Frontal cortex (tissue), 4 donors: ENCODE measurements around the gene ARHGAP42. TPM values are rescaled to one million over a fixed set of nuclear protein-coding genes. Genes with fewer than 3 reads are reported as not detected.
"Not testable (repeated sequence)": the region's sequence is repeated elsewhere in the genome, so short reads cannot be mapped to it uniquely, and the experiment has no call there.

ENCODE experiments used
- DNase-seq, 2 donors: peaks; one replicate each; pipeline ENCODE4 v3.0.0; 2012; ENCODE audit warnings: low spot score in 2 of 2
- FAIRE-seq: peaks from 2 replicates; lab custom pipeline; 2012; peaks lifted over from hg19 to GRCh38; lab: Jason Lieb, UNC
- total RNA-seq: library from RNA; depleted of rRNA; stranded (reverse); fragments of >200 nt; gene quantifications from one replicate; pipeline ENCODE4 v1.2.3, GENCODE V29; 2014
- donor health status: control.
- donor health status: control.
- donor health status: control.

The ARHGAP42 gene
- total RNA-seq, 1 donor from 2014 or later: 7.3 TPM

DNA sequence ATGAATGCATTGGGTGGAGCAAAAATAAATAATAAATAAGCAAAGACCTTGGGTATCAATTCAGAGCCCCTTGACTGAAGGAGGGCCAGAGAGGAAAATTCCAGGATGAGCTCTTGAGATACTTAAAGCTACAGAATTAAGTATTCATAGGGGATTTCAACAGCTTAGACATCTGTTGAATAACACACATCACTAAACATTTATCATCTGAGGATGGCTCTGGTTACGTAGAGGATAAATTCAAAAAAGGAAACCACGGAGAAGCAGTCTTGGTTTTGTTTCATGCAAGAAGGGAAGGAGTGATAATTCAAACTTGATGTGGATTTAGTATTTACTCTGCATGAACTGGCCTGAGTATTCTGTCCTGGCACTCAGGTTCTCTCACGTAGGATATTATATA lies 29.8 kb downstream of the ARHGAP42 start:
- DNase-seq: no peak
- no peak for FAIRE-seq

DNA sequence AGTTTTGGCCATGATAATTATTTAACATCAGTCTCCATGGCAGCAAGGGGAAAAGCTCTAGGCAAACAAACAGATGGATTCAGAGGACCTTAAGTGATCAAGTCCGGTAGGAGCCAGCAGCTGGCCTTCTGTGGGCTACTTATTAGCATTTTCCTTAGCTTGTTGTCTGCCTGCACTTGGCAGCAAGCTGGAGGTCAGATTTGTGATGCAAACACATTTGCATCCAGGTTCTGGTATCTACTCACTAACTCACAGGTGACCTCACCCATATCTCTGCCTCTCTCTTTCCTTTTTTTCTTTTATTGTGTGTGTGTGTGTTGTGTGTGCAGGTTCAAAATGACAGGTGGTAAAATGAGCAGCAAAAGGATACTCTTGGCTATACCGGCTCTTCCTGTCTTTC lies 32.3 kb downstream of the ARHGAP42 start:
- FAIRE-seq (no peak), DNase-seq (no peak)

DNA sequence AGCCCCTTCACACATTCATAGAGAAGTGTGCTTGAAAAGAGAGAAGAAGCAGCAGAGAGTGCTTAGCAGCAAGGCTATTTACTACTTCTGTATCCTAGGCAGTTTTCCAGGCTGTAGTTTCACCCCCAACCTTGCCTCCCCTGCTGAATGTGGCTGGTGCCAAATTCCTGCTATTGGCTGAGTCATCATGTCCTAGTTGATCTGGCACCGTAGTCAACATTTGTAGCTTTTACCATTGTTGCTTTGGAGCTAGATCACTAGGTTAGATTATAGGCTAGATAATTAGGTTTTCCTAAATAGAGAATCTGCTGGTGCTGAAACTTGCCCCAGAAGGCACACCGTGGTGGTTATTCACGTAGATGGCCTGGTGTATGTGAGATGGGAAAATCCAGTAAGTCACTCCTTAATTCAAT lies 32.7 kb downstream of the ARHGAP42 start:
- DNase-seq (peak; percentile 7 to 33), FAIRE-seq (no peak)

DNA sequence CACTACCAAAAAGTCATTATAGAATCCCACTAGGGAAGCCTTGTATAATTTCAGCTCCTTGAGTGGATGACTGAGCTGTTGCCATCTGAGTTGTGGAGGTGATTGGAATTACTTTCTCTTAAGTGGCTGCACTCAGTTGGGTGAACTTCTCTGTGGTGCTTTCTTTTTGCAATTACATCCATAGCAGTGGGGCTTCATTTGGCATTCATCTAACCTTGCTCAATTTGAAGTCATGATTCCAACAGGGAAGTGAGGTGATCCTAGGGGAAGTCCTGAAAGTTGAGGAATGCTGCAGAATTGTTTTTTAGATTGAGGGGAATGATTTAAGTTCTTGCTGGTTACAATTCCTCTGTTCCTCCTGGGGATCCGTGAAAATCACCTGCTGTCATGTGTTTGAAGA lies 39.6 kb downstream of the ARHGAP42 start:
- FAIRE-seq (no peak), DNase-seq (no peak)

DNA sequence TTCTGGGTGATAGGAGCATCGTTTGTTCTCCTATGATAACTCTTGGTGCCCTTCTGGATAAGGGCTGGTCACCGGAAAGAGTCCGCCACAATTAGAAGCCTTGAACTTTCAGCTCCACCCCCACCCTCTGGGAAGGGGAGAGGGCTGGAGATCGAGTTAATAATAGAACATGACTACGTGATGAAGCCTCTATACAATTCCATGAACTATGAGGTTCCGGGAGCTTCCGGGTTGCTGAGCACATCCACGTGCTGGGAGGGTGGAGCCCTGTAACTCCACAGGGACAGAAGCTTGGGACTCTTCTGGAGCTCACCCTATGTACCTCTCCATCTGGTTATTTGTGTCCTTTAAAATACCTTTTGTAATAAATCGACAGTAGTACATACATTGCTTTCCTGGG lies 40.3 kb downstream of the ARHGAP42 start:
- no peak for DNase-seq
- FAIRE-seq: no peak

DNA sequence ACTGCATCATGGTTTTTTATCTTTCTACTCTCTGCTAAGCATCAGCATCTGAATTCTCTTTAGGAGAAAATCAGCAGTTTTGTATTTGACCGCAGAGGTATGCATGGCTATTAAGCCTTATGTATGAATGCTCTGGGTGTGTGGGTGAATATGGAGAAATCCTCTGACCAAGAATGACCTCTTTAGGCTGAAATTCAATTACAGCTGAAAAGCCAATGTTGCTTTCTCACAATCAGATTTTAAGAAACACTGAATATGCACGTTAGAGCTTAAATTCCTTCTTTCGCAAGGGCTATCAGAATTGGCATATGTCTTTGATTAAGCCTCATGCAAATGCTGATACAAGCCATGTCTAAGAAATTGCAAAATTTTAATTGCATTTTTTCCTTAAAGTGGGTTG lies 43.2 kb downstream of the ARHGAP42 start:
- DNase-seq (no peak), FAIRE-seq (no peak)

DNA sequence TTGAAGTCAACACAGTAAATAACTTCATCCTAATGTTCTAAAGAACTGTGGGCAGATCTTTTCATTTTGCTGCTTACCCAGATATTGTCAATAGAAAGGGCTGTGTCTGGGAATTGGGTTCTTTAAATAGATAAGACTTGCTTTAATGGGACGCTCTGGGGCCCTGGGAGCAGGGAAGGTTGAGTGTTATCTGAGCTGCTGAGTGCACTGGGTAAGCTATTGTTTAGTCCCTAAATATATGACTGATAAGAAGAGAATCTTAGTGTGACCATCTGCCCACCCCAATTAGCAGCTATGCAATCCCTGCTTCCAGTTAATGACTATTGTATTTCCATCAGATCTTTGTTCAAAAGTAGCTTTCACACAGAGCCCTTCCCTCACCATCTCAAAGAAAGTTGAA lies 44.4 kb downstream of the ARHGAP42 start:
- DNase-seq: no peak
- FAIRE-seq: no peak

DNA sequence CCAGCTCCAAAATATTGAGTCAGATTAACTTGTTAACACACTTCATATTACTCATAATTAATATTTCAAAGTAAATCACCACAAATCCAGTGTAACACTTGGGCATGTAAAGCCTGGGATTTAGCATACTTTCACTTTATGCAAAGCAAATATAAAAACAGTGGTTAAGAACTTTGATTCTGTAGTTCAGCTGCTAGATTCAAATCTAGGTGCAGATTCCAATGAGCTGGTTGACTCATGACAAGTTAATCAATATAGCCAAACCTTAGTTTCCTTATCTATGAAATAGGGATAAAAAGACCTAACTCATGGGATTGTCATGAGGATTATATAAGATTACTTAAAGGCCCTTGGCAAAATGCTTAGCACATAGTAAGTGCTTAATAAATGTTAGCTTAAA lies 45.9 kb downstream of the ARHGAP42 start:
- DNase-seq (no peak), FAIRE-seq (no peak)

DNA sequence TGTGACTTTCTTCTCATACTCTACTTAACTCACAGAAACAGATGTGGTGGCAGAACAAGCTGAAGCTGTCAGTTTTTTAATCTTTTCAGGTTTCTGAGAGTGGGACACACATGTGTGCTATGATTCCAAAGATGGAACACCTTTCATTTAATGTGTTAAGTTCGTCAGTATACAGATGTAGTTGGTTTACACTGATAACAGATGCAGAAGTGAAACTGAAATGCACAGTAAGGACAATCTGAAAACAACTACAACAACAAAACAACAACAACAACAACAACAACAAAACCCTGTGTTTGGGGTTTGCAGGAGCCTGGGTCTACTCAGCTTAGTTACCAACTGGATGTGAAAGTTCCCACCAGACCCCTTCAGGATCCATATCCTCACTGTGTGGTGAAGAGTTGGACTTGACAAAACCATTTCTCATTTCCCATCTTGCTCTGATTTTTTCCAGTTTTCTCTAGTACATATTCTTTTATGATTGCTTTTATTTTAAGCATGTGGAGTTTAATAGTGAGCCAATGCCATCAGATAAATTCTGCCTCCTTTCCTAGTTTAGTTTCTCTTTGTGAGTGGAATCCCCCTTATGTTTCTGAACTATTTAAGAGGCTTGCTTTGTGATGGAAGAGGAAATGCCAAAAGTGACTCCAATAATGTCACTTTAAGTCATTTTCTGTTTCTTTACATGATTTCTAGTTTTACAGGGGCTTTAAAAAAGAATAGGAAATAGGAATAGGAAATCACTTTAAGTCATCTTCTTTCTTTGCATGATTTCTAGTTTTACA lies 47.8 kb downstream of the ARHGAP42 start:
- DNase-seq (no peak), FAIRE-seq (no peak)

DNA sequence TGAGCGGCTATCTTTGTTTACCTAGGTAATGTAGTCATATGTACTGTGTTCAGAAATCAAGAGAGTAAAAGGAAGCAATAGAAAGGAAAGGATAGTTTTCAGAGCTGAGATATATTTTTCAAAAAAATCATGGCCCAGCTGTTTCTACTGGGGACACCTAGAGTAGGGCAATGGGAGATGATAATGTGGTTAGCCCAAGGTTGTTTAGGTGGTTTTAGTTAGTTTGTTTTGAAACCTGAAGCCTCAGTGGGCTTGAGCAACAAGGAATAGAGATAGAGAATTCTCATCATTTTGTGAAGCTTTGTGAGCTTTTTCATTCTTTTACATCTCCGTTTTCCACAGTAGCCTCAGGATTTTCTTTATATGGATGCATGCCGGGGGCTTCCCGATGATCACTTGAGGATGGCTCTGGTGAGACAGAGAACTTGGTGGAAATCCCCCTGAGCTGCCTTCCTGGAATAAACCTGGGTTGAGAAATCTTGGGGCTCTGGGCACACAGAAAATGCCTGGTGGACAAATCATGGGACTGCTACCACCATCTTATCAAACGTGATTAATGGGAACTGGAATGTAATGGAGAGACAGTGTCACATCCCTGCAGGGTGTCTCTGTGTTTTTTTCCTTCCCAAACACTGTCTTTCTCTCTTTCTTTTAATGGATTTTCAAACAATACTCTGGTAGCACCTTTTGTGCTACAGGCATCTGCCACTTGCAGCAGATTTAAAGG lies 49.0 kb downstream of the ARHGAP42 start:
- no peak for DNase-seq
- FAIRE-seq: no peak

DNA sequence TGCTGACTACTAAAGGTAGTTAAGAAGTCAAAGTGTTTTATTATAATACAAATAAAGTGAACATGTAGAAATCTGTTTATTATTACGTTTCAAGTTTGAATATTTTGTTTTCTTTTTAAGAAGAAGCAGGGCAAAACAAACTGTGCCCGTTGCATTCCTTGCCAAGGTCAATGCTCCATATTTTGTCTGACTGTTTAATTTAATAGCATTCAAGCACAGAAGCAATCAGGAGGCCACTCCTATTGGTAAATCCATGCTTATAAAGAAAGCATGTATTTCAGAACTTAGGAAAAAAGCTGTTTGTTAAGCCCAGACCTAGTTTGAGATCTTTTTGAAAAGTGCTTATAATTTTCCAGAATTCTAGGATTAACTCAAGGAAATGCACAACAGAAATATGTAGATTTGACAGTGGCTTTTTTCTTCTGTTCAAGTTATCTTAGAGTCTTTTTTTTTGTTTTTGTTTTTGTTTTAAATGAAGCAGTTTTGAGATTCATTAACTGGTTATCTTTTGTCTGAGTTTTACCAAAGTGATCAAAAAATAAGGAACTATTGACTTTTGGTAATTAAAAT lies 51.7 kb downstream of the ARHGAP42 start:
- FAIRE-seq (no peak), DNase-seq (no peak)

DNA sequence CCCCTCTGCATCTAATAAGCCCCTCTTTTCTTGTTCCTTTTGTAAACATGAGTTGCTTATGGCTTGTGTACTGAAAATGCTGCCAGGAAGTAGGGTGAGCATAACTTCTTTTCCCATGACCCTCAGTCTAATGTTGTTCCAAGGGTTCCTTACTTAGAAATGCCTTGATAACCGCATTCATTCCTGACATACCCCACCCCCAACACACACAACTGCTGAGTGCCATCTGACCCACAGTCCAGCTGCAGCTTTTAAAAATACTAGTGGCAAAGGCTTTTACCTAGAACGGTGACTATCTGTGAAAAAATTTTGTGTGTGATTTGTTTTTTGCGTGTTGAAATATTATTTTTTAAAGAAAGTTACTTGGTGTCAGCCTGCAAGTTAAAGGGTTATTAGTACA lies 52.6 kb downstream of the ARHGAP42 start:
- DNase-seq (no peak), FAIRE-seq (no peak)

DNA sequence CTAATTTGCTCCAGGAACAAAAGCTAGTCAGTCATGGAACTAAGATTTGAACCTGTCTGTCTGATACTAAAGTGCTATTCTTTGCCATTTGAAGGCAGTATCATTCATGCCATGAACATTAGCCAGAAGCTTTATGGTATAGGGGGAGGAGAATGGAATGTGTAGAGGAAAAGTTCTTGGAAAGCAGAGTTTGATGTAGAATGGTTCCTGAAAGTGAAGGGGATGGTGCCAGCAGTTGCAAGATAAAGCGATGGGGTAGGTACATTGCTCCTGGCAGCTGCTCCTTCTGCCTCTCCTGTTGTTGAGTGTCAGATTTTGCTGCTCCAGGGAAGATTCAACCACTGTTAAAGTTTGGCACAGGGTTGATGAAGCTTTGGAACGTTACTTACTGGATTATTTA lies 53.4 kb downstream of the ARHGAP42 start:
- no peak for FAIRE-seq
- DNase-seq: no peak

DNA sequence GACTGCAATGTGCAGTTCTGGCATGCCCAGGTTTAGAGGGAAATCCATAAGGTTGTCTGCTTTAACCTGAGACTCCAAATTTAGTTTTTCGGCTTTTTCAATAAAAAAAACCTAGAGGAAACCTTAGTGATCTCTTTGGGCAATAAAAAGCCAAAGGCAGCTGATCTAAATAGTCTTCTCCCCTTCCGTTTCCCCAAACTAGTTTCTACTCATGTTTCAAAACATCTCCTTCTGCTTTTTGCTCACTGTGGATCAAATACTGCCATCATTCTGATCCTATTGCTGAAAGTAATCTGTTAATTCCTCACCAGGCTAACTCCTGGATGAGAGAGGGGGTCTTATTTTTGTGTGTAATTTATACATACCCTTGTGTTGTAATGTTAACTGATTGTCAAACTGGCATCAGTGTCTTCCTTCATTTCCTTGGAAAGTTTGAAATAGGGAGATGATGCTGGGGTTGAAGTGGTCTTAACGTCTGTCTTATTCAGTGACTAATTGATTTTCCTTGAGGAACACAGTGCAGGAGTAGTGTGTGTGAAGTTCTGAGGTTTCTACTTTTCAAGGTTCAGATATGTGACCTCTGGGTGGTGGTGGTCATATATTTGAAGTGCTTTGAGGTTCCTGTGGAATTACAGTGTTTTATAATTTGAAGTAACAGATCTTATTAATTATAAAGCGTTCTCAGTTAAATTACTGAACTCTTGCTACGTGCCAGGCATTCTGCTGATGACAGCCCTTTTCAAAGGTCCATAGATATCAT lies 55.0 kb downstream of the ARHGAP42 start:
- FAIRE-seq (no peak), DNase-seq (no peak)

DNA sequence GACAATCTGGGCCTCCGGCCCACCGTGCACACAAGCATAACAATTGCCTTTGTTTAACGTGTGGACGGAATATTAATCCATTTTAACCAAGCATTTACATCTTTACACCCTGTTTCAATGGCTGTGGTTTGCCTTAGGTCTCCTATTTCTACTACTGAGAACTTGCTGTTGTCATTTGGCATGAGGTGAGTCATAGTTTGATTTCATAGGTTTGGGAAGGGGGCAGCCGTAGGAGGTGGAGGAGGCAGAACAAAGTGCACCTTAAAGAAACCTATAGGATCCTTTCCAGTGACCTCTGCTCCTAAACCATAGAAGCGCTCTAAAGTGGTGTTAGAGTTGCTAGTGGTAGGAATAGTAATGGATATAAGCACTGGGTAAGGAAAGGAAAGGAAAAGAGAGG lies 59.4 kb downstream of the ARHGAP42 start:
- no peak for DNase-seq
- FAIRE-seq: no peak

DNA sequence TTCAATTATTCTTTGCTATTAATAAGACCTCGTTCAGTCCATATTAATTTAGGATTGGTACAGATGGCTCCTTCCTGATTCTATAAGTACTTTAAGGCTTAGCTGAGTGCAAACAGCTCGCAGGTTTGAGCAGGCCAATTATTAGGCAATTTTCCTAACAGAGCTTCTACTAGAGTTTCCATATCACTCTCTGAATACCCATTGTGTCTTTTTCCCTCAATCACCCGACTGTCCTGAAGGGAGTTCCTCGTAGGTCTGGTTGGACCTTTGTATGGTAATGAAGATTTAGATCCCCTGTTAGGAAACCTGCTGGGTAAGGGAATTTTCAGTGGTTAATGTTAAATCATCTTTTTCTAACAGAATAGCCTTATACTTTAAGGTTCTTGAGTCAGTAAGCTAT lies 61.1 kb downstream of the ARHGAP42 start:
- FAIRE-seq (no peak), DNase-seq (no peak)

DNA sequence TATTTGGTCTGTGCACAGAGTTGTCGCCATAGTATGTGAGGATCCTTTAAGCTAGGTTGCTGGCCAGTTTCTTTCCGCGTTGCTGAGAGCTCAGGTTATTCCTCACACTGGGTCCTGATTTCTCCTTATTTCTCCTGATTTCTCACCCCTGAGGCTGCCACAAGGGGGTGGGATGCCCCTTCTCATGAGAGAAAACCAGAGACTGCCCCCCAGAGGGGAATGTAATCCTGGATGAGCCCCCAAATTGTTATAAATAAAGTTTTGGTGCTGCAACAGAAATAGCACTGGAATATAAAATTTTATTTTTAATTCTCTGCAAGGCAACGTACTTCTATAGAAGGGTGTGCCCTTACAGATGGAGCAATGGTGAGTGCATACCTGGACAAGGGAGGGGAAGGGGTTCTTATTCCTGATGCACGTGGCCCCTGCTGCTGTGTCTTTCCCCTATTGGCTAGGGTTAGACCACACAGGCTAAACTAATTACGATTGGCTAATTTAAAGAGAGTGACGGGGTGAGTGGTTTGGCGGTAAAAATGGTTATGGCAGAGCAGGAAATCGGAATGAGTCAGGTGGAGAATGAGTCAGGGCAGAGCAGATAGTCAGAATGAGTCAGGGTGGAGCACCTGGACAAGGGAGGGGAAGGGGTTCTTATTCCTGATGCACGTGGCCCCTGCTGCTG lies 62.9 kb downstream of the ARHGAP42 start:
- FAIRE-seq: not testable (repeated sequence)

DNA sequence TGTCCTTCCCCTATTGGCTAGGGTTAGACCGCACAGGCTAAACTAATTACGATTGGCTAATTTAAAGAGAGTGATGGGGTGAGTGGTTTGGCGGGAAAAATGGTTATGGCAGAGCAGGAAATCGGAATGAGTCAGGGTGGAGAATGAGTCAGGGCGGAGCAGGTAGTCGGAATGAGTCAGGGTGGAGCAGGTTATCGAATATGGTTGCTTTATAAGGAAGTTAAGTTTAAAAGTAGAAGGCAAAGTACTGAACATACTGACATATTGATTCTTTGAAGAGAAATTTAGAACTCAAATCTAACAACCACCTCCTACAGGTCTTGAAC lies 63.4 kb downstream of the ARHGAP42 start:
- DNase-seq, FAIRE-seq: not testable (repeated sequence)

More for the DNA sequence above, 62.9 kb downstream of the ARHGAP42 start:
- DNase-seq: not testable (repeated sequence)

DNA sequence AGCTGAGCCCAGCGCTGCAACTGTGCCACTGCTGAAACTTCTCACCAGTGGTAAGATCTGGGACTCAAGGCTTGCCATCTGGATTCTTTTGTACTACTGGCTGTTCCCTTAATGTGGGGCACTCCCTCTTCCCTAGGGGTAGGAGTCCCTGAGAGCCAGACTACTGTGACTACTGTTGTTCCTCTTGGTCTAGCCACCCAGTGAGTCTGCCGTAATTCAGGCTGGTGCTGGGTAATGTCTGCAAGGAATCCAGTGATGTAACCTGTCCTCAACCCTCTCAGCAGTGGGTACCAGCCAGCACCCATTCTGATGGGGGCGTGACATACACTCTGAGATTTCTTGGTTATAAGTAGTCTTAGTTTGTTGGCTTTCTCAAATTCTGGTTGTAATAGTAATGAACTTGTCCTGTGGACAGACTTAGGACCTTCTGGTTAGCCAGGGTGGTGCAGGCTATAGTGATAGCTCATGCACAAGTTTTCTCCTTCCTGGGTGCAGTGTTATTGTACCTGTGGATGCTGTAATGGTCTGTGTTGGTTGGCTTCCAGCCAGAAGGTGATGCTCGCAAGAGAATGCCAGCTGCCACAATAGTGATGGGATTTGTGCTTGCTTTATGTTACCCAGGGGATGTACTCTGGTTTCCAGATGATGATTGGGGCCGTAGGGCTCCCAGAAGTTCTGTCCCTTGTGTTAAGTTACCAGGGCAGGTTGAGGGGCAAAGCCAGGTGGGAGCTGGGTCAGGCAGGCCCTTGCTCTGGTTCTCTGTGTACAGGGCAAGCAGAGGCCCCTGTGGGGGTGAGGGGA lies 65.5 kb downstream of the ARHGAP42 start:
- DNase-seq (no peak), FAIRE-seq (no peak)
